WTC11 (cell line): ENCODE measurements around the gene PTPMT1.
"Not testable (repeated sequence)": the region's sequence is repeated elsewhere in the genome, so short reads cannot be mapped to it uniquely, and the experiment has no call there.

Experiments
- E2F5 ChIP-seq: sonication (generic); formaldehyde crosslinking; IDR thresholded peaks from 2 replicates; pipeline ENCODE4 v1.8.1; 2022; ENCODE audit warnings: mild to moderate bottlenecking, moderate library complexity, missing genetic modification reagents
- SMAD3 ChIP-seq: sonication (generic); formaldehyde crosslinking; IDR thresholded peaks from 2 replicates; pipeline ENCODE4 v1.8.0; 2022; ENCODE audit warnings: missing genetic modification reagents, mild to moderate bottlenecking, borderline replicate concordance
- SP1 ChIP-seq: sonication (generic); formaldehyde crosslinking; conservative IDR thresholded peaks from 2 replicates; pipeline ENCODE4 v1.8.1; 2022; ENCODE audit warnings: missing genetic modification reagents

- not testable (repeated sequence) for TF ChIP-seq E2F5, SP1, SMAD3 (CRISPR knock-in tag)
Observed at GRCh38 chr11:47562393-47562792, 3.0 kb upstream of the PTPMT1 start.
